IPS-18a (cell line): ENCODE data around the gene HIPK2.

Source experiments
- H3K27ac ChIP-seq: one replicate; pipeline ENCODE4 v1.5.1; 2013; ENCODE audit warnings: low read length
- H3K27me3 ChIP-seq: one replicate; pipeline ENCODE4 v1.6.1; 2013; ENCODE audit warnings: mild to moderate bottlenecking, low read length; ENCODE audit not compliant: control insufficient read depth, insufficient read depth
- H3K36me3 ChIP-seq: one replicate; pipeline ENCODE4 v1.6.1; 2013; ENCODE audit warnings: low read depth, low read length; ENCODE audit not compliant: control insufficient read depth
- H3K4me1 ChIP-seq: one replicate; pipeline ENCODE4 v1.6.1; 2013; ENCODE audit warnings: low read depth, low read length; ENCODE audit not compliant: control insufficient read depth
- H3K4me3 ChIP-seq: one replicate; pipeline ENCODE4 v1.5.1; 2013; ENCODE audit warnings: low read length
- H3K9ac ChIP-seq: one replicate; pipeline ENCODE4 v1.6.1; 2013; ENCODE audit warnings: mild to moderate bottlenecking, low read length, moderate library complexity
- H3K9me3 ChIP-seq: one replicate; pipeline ENCODE4 v1.6.1; 2013; ENCODE audit warnings: low read depth, low read length; ENCODE audit not compliant: control insufficient read depth

The HIPK2 gene

DNA sequence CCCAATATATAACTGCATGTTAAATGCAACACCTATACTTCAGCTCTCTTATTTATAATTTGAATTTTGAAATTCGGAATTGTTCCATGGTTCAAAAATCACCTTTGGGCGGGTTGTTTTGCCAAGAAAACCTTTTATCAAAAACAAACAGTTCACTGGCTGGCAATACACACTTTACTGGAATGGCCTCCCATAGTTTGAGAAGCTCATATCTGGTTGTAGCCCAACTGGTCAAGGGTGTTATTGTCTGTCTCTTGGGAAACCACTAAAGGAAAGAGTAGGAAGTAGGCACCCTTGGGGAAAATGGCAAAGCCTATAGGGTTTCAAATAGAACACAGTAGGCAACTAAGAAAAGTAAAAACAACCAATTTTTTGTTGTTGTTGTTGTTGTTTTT lies 117.9 kb downstream of the HIPK2 start:
- H3K27ac ChIP-seq: no peak overlapping the region
- no peak overlapping the region for H3K9ac ChIP-seq
- H3K4me1 ChIP-seq: peaks cover 29% of the 10 kb centered on the region
- H3K36me3 ChIP-seq: no peaks in the 10 kb centered on the region
- H3K27me3 ChIP-seq: no peaks in the 10 kb centered on the region
- H3K4me3 ChIP-seq: no peak overlapping the region
- no peaks in the 10 kb centered on the region for H3K9me3 ChIP-seq

DNA sequence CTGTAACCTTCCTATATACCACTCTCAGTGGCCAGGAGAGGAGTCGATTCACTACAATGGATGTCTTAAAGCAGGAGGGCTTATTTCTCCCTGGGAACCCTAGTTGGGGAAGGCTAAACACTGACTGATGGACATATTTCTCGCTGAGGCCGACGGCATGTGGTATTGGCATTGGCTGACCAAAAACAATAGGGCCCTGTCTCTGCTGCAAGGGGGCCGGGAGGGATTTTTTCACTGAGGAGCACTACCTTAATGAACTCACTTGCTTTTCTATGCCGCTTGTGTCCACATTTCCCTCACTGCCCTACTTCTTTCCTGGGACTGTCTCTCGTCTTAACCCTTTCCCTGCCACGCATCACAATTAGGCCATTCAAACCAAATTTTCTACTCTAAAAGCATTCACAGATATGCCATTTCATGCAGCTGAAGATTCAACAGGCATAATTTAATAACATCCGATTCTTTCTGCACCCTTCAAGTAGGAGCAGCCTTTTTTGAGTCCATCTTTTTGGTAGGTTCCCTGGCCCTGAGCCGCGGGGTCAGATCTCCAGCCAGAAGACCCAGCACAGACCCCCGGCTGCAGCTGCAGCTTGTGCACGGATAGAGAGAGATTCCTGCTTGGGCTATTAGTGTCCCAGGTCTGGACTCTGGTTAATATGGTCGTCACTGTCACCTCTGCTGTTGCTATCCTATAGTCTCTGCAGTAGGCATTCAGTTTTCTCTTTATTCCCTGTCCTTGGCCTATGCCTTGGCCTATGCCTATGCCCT lies 118.7 kb downstream of the HIPK2 start:
- no peaks in the 10 kb centered on the region for H3K9me3 ChIP-seq
- no peak overlapping the region for H3K27ac ChIP-seq

GRCh38 chr7:139658296-139658695 lies 119.5 kb downstream of the HIPK2 start:
- no peak overlapping the region for H3K9ac ChIP-seq
- H3K4me1 ChIP-seq: peaks cover 29% of the 10 kb centered on the region
- H3K9me3 ChIP-seq: no peaks in the 10 kb centered on the region
- no peak overlapping the region for H3K4me3 ChIP-seq
- no peak overlapping the region for H3K27ac ChIP-seq
- H3K27me3 ChIP-seq: no peaks in the 10 kb centered on the region
- H3K36me3 ChIP-seq: no peaks in the 10 kb centered on the region

More for the DNA sequence above, 118.7 kb downstream of the HIPK2 start:
- Histone ChIP-seq H3K36me3 (no peaks in the 10 kb centered on the region), H3K4me1 (peaks cover 29% of the 10 kb centered on the region), H3K9ac (no peak overlapping the region), H3K4me3 (no peak overlapping the region), H3K27me3 (no peaks in the 10 kb centered on the region)

GRCh38 chr7:139657725-139658124 lies 120.1 kb downstream of the HIPK2 start:
- Histone ChIP-seq H3K36me3 (no peaks in the 10 kb centered on the region), H3K9me3 (no peaks in the 10 kb centered on the region), H3K4me1 (peaks cover 29% of the 10 kb centered on the region), H3K27me3 (no peaks in the 10 kb centered on the region), H3K4me3 (no peak overlapping the region), H3K9ac (no peak overlapping the region), H3K27ac (no peak overlapping the region)

DNA sequence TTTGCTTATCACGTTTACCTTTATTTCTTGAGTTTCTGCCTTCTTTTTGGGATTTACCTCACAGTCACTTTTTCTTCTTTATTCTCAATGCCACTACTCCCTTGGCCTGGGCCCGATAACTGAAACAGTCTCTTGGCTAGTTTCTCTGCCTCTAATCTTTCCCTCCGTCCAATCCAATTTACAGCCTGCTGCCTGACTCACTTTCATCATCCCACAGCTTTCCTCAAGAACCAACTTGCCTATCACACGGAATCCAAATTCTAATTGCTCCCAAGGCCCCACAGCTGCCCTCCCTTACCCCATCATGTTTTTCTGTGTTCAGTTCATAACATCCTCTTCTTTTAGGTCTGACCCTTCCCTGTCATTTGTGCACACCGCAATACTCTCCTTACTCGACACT lies 121.4 kb downstream of the HIPK2 start:
- Histone ChIP-seq H3K27me3 (no peaks in the 10 kb centered on the region), H3K36me3 (no peaks in the 10 kb centered on the region), H3K4me3 (no peak overlapping the region), H3K27ac (no peak overlapping the region), H3K9ac (no peak overlapping the region), H3K9me3 (no peaks in the 10 kb centered on the region), H3K4me1 (peaks cover 37% of the 10 kb centered on the region)

DNA sequence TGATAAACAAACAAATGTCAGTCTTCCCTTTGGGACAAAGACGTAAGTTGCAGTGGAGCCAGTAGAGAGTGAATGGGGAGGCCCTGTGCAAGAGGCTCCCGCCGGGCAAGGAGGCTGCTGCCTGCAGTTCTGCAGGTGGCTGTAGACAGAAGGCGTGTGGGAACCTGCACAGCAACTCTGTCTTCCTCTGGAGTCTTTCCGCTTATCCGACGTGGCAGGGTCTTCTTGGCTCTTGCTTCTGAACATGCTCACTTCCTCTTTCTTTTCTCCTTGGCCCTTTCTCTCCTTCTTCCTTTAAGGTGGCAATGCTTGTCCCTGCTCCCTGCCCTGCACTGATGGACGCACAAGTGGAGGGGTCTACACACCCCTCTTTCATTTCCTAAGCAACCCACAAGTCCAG lies 122.5 kb downstream of the HIPK2 start:
- H3K36me3 ChIP-seq: no peaks in the 10 kb centered on the region
- H3K9me3 ChIP-seq: no peaks in the 10 kb centered on the region
- H3K27me3 ChIP-seq: no peaks in the 10 kb centered on the region
- H3K9ac ChIP-seq: no peak overlapping the region
- H3K4me1 ChIP-seq: peaks cover 28% of the 10 kb centered on the region
- H3K4me3 ChIP-seq: no peak overlapping the region
- no peak overlapping the region for H3K27ac ChIP-seq

DNA sequence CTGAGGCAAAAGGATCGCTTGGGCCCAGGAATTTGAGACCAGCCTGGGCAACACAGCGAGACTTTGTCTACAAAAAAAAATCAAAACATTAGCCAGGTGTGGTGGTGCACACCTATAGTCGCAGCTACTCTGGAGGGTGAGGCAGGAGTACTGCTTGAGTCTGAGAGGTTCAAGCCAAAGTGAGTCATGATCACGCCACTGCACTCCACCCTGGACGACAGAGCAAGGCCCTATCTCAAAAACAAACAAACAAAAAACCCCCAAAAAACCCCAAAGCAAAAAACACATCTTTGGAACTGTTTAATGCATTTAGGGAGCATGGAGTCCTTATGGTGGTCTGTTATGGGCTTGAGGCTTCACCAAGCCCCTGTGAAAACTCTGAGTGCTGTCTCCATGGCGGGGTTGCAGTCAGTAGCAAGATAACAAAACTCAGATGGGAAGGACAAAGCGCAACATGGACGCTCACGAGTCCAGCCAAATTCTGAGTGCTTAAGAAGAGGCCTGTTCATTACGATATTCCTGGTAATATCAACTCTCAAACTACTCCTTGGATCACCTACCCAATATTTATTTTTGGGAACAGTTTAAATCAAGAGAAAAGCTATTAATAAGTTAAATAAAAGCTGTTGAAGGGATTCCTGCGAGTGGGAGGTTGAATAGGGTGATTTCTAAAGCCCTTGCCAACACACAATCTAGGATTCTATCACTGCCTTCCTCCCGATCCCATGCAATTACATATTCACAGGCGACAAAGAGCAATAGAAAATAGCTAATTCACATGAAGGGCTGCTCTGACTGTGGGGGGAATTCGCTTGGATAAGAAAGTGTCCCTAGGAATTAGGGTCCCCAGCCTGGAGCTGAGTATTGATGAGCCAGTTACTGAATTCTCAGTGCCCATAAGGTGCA lies 123.3 kb downstream of the HIPK2 start:
- Histone ChIP-seq H3K27ac (no peak overlapping the region), H3K9me3 (no peaks in the 10 kb centered on the region), H3K4me3 (no peak overlapping the region), H3K4me1 (peaks cover 20% of the 10 kb centered on the region), H3K36me3 (no peaks in the 10 kb centered on the region), H3K27me3 (no peaks in the 10 kb centered on the region), H3K9ac (no peak overlapping the region)

DNA sequence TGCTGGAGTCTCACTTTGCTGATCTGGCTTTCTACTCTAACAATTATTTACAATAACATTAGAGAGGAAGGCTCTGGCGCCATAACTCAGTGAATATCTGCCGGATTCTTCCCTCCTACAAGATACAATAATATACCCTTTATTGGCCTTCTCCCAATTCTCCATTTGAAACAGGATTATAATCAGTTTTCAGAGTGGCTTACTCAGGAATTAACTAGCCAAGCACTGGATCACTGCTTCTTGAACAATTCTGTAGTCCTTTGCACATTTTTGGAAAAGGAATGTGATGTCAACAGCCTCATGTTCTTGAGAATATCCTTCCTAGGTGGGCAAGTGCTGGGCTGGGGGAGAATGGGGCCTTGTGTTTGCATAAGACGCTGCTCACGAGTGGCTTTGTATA lies 125.9 kb downstream of the HIPK2 start:
- no peak overlapping the region for H3K27ac ChIP-seq

DNA sequence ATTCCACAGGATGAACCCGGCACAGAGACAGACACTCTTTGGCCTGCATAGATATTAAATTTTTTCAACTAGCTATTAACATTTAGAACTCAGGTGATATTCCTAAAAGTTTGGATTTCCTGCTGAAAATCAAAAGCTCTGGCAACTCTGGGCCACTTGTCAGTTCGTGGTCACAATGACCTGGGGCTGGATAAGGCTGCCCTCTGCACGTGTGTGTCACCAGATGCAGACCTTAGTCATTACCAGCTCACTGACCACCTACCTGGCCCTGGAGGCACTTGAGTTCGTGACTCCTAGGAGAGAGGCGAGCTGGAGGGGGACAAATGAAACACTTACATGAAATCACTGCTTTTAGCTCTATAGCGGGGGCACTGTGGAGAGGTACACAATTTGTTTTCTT lies 126.5 kb downstream of the HIPK2 start:
- Histone ChIP-seq H3K4me3 (no peak overlapping the region), H3K9me3 (no peaks in the 10 kb centered on the region), H3K4me1 (peaks cover 18% of the 10 kb centered on the region), H3K27me3 (no peaks in the 10 kb centered on the region), H3K27ac (no peak overlapping the region), H3K36me3 (no peaks in the 10 kb centered on the region), H3K9ac (no peak overlapping the region)

More for the DNA sequence above, 125.9 kb downstream of the HIPK2 start:
- peaks cover 18% of the 10 kb centered on the region for H3K4me1 ChIP-seq
- H3K9ac ChIP-seq: no peak overlapping the region
- H3K9me3 ChIP-seq: no peaks in the 10 kb centered on the region
- H3K4me3 ChIP-seq: no peak overlapping the region
- H3K27me3 ChIP-seq: no peaks in the 10 kb centered on the region
- no peaks in the 10 kb centered on the region for H3K36me3 ChIP-seq

GRCh38 chr7:139650429-139651100 lies 127.2 kb downstream of the HIPK2 start:
- Histone ChIP-seq H3K27me3 (no peaks in the 10 kb centered on the region), H3K36me3 (no peaks in the 10 kb centered on the region), H3K4me3 (no peak overlapping the region), H3K9me3 (no peaks in the 10 kb centered on the region), H3K4me1 (peaks cover 18% of the 10 kb centered on the region), H3K9ac (no peak overlapping the region), H3K27ac (no peak overlapping the region)

DNA sequence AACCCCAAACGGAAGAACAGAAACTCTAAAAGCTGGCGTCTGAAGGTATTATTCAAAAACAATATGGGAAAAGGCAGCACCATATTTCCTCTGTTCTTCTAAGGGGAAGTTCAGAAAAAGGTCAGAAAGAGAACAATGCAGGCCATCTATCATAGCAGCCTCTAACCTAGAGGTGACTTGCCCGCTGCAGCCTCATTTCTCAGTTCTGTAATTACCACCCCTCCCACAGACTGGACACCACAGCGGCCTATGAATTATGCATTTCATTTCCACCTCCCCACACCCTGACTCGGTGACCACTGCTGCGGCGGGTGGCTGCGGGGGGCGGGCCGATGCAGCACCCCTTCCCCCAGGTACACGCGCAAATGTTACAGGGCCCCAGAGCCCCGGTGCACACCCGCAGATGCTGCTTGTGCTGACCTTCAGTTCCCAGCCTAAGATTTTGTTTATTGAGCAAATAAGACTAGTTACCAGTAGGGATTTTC lies 128.8 kb downstream of the HIPK2 start:
- Histone ChIP-seq H3K27ac (no peak overlapping the region), H3K27me3 (no peaks in the 10 kb centered on the region), H3K9me3 (no peaks in the 10 kb centered on the region), H3K36me3 (no peaks in the 10 kb centered on the region), H3K4me3 (no peak overlapping the region), H3K4me1 (peaks cover 18% of the 10 kb centered on the region), H3K9ac (no peak overlapping the region)
